Smooth muscle cell (in vitro differentiated cells): ENCODE data around the gene TSHZ2. TPM values are rescaled to one million over a fixed set of nuclear protein-coding genes. Genes with fewer than 3 reads are reported as not detected.
"Not testable (repeated sequence)": the region's sequence is repeated elsewhere in the genome, so short reads cannot be mapped to it uniquely, and the experiment has no call there.

Experiments used
- DNase-seq: peaks from one replicate; lab custom pipeline; 2025; ENCODE audit not compliant: unreplicated experiment; lab: John Stamatoyannopoulos, UW
- H2AFZ ChIP-seq: fragments of 200-600 bp; sonication (generic); 2 replicates; pipeline ENCODE4 v1.6.0; 2016; ENCODE audit warnings: antibody characterized with exemption, low read depth, mild to moderate bottlenecking
- H3F3A ChIP-seq: fragments of 200-600 bp; sonication (generic); 2 replicates; pipeline ENCODE4 v1.6.0; 2017; ENCODE audit warnings: antibody characterized with exemption, low read depth
- H3K27ac ChIP-seq: fragments of 200-600 bp; sonication (generic); 2 replicates; pipeline ENCODE4 v1.5.1; 2016; ENCODE audit warnings: low read depth, mild to moderate bottlenecking
- H3K27me3 ChIP-seq: fragments of 200-600 bp; sonication (generic); 2 replicates; pipeline ENCODE4 v1.6.1; 2016; ENCODE audit warnings: low read depth, mild to moderate bottlenecking
- H3K36me3 ChIP-seq: fragments of 200-600 bp; sonication (generic); 2 replicates; pipeline ENCODE4 v1.5.1; 2016; ENCODE audit warnings: low read depth
- H3K4me1 ChIP-seq: fragments of 200-600 bp; sonication (generic); 2 replicates; pipeline ENCODE4 v1.5.1; 2016; ENCODE audit warnings: low read depth
- H3K4me2 ChIP-seq: fragments of 200-600 bp; sonication (generic); 2 replicates; pipeline ENCODE4 v1.6.0; 2016; ENCODE audit warnings: mild to moderate bottlenecking
- H3K4me3 ChIP-seq: fragments of 200-600 bp; sonication (generic); 2 replicates; pipeline ENCODE4 v1.5.1; 2016; ENCODE audit warnings: mild to moderate bottlenecking
- H3K79me2 ChIP-seq: fragments of 200-600 bp; sonication (generic); 2 replicates; pipeline ENCODE4 v1.6.0; 2016; ENCODE audit warnings: low read depth, mild to moderate bottlenecking
- H3K9ac ChIP-seq: fragments of 200-600 bp; sonication (generic); 2 replicates; pipeline ENCODE4 v1.6.0; 2016; ENCODE audit warnings: low read depth
- H3K9me3 ChIP-seq: fragments of 200-600 bp; sonication (generic); replicated peaks from 2 replicates; pipeline ENCODE4 v1.5.1; 2016; ENCODE audit warnings: low read depth
- H4K20me1 ChIP-seq: fragments of 200-600 bp; sonication (generic); 2 replicates; pipeline ENCODE4 v1.6.0; 2016; ENCODE audit warnings: low read depth
- CTCF ChIP-seq: fragments of 200-600 bp; sonication (generic); IDR thresholded peaks from 2 replicates; pipeline ENCODE4 v1.5.1; 2017; ENCODE audit warnings: borderline replicate concordance, mild to moderate bottlenecking, antibody characterized with exemption; ENCODE audit not compliant: insufficient read depth, poor library complexity, severe bottlenecking
- WGBS: methylation state at CpG from one replicate; pipeline ENCODE4 v1.1.7; 2016; ENCODE audit warnings: low lambda C conversion rate; 5-methylcytosine and 5-hydroxymethylcytosine counted together
- polyA plus RNA-seq: library from polyadenylated mRNA; unstranded; fragments of >200 nt; fragmentation: Nextera tagmentation; extraction: Ambion mirVana; gene quantifications from 2 replicates; pipeline ENCODE4 v1.2.1, GENCODE V29; 2016
- total RNA-seq: library from RNA; depleted of rRNA; stranded (reverse); fragments of >200 nt; gene quantifications from 2 replicates; pipeline ENCODE4 v1.2.3, GENCODE V29; 2014

Gene TSHZ2
- total and polyA plus RNA-seq, 2 experiments from 2014 or later: 4.8 to 6.6 TPM

GRCh38 chr20:53533500-53533899 lies 561.3 kb downstream of the TSHZ2 start:
- H3K9ac ChIP-seq: no peak overlapping the region
- no peak for TF ChIP-seq CTCF
- H3K79me2 ChIP-seq: no peaks in the 10 kb centered on the region
- H3K27me3 ChIP-seq: no peaks in the 10 kb centered on the region
- no peaks in the 10 kb centered on the region for H3F3A ChIP-seq
- no peak overlapping the region for H2AFZ ChIP-seq
- no peak for DNase-seq
- H3K4me3 ChIP-seq: no peak overlapping the region
- H4K20me1 ChIP-seq: no peaks in the 10 kb centered on the region
- whole genome bisulfite sequencing: 96% methylated on average over 1 of the region's 1 CpG
- H3K4me1 ChIP-seq: no peaks in the 10 kb centered on the region
- no peaks in the 10 kb centered on the region for H3K9me3 ChIP-seq
- no peaks in the 10 kb centered on the region for H3K36me3 ChIP-seq
- H3K4me2 ChIP-seq: no peak overlapping the region
- no peak overlapping the region for H3K27ac ChIP-seq

GRCh38 chr20:53534037-53534436 lies 561.9 kb downstream of the TSHZ2 start:
- Histone ChIP-seq H2AFZ (no peak overlapping the region), H3K4me2 (no peak overlapping the region), H3K79me2 (no peaks in the 10 kb centered on the region), H3F3A (no peaks in the 10 kb centered on the region), H3K4me3 (no peak overlapping the region), H3K9me3 (no peaks in the 10 kb centered on the region), H3K9ac (no peak overlapping the region), H3K27ac (no peak overlapping the region), H3K27me3 (no peaks in the 10 kb centered on the region), H4K20me1 (no peaks in the 10 kb centered on the region), H3K4me1 (no peaks in the 10 kb centered on the region), H3K36me3 (no peaks in the 10 kb centered on the region)
- TF ChIP-seq CTCF: no peak
- DNase-seq: no peak
- 89% methylated on average over 7 of the region's 7 CpGs for WGBS

- no peaks in the 10 kb centered on the region for H3F3A ChIP-seq
- H3K36me3 ChIP-seq: no peaks in the 10 kb centered on the region
- H4K20me1 ChIP-seq: no peaks in the 10 kb centered on the region
- 86% methylated on average over 4 of the region's 4 CpGs for WGBS
- H3K4me2 ChIP-seq: no peak overlapping the region
- no peaks in the 10 kb centered on the region for H3K4me1 ChIP-seq
- no peak overlapping the region for H3K27ac ChIP-seq
- H3K9me3 ChIP-seq: no peaks in the 10 kb centered on the region
- H3K79me2 ChIP-seq: no peaks in the 10 kb centered on the region
- no peak overlapping the region for H3K9ac ChIP-seq
- H2AFZ ChIP-seq: no peak overlapping the region
- no peak for TF ChIP-seq CTCF
- no peak overlapping the region for H3K4me3 ChIP-seq
- no peaks in the 10 kb centered on the region for H3K27me3 ChIP-seq
- DNase-seq: no peak
Measured at GRCh38 chr20:53535878-53536277, 563.7 kb downstream of the TSHZ2 start.

- H3K27ac ChIP-seq, DNase-seq, H3K79me2 ChIP-seq, H3F3A ChIP-seq, H3K27me3 ChIP-seq, H3K36me3 ChIP-seq, H4K20me1 ChIP-seq, H3K4me3 ChIP-seq, H2AFZ ChIP-seq, H3K4me2 ChIP-seq, H3K9me3 ChIP-seq, H3K4me1 ChIP-seq, H3K9ac ChIP-seq: not testable (repeated sequence)
- WGBS: 86% methylated on average over 3 of the region's 3 CpGs
Measured at GRCh38 chr20:53536382-53536781, 564.2 kb downstream of the TSHZ2 start.
